GM12874 (cell line): Measurements from ENCODE around the gene PLXNA4.

Experiments used
- CTCF ChIP-seq: IDR thresholded peaks from 2 replicates; pipeline ENCODE4 v1.5.1; 2011; ENCODE audit warnings: low read depth, mild to moderate bottlenecking, control low read depth, low read length, moderate library complexity; ENCODE audit not compliant: insufficient read depth

Gene PLXNA4

GRCh38 chr7:132373879-132374278 is 202.4 kb downstream of the PLXNA4 start:
- no peak for TF ChIP-seq CTCF

GRCh38 chr7:132373041-132373440 is 203.2 kb downstream of the PLXNA4 start:
- no peak for TF ChIP-seq CTCF

- TF ChIP-seq CTCF: no peak
These were observed 204.3 kb downstream of the PLXNA4 start for GRCh38 chr7:132371948-132372347.

GRCh38 chr7:132368246-132368900 is 207.9 kb downstream of the PLXNA4 start:
- TF ChIP-seq CTCF: no peak

GRCh38 chr7:132367795-132368194 is 208.5 kb downstream of the PLXNA4 start:
- TF ChIP-seq CTCF: no peak

GRCh38 chr7:132367004-132367403 is 209.3 kb downstream of the PLXNA4 start:
- no peak for TF ChIP-seq CTCF

- no peak for TF ChIP-seq CTCF
These were observed 212.0 kb downstream of the PLXNA4 start for GRCh38 chr7:132364226-132364625.
